IMR-90 (cell line): ENCODE data around the gene VGF. TPM values are rescaled to one million over a fixed set of nuclear protein-coding genes. Genes with fewer than 3 reads are reported as not detected.

Experiments used
- ATAC-seq: fragments of 200-7000 bp; cut with Tn5 transposase; 2 replicates; pipeline ENCODE4 v1.9.1; 2020; ENCODE audit warnings: low read depth, mild to moderate bottlenecking, moderate library complexity
- BruUV-seq: library from RNA; stranded (reverse); fragments of 400-500 nt; replicated peaks from 2 replicates; lab custom pipeline; 2021; lab: Mats Ljungman, UMichigan
- CTCF ChIA-PET: fragments of 300-600 bp; formaldehyde crosslinking; extraction: SDS; loops from one replicate; lab custom pipeline; 2021; ENCODE audit warnings: antibody characterized with exemption; lab: Yijun Ruan, JAX
- POLR2A ChIA-PET: fragments of 300-600 bp; sonication (Branson Sonifier 250); formaldehyde crosslinking; loops from one replicate; lab custom pipeline; 2022; ENCODE audit warnings: antibody characterized with exemption; ENCODE audit not compliant: unreplicated experiment; lab: Charles Lee
- DNase-seq: peaks from one replicate; pipeline ENCODE4 v3.0.0; 2013
- H2AFZ ChIP-seq: replicated peaks from 2 replicates; pipeline ENCODE3; 2013; ENCODE audit warnings: low read length, mild to moderate bottlenecking; ENCODE audit not compliant: poor library complexity
- H2AK5ac ChIP-seq: 2 replicates; pipeline ENCODE4 v1.6.1; 2013; ENCODE audit warnings: low read depth, low read length, inconsistent platforms
- H2AK9ac ChIP-seq: replicated peaks from 2 replicates; pipeline ENCODE3; 2013; ENCODE audit warnings: mild to moderate bottlenecking, low read depth, low read length, moderate library complexity; ENCODE audit not compliant: poor library complexity
- H2BK120ac ChIP-seq: 2 replicates; pipeline ENCODE4 v1.6.1; 2013; ENCODE audit warnings: low read depth, low read length, inconsistent platforms
- H2BK15ac ChIP-seq: 3 replicates; pipeline ENCODE4 v1.6.1; 2013; ENCODE audit warnings: low read depth, low read length, inconsistent platforms
- H2BK20ac ChIP-seq: 2 replicates; pipeline ENCODE4 v1.6.1; 2013; ENCODE audit warnings: low read depth, mild to moderate bottlenecking, inconsistent platforms, low read length, moderate library complexity
- H2BK5ac ChIP-seq: 2 replicates; pipeline ENCODE4 v1.6.1; 2013; ENCODE audit warnings: mild to moderate bottlenecking, low read depth, low read length, inconsistent platforms; ENCODE audit not compliant: poor library complexity, severe bottlenecking
- H3K14ac ChIP-seq: replicated peaks from 2 replicates; pipeline ENCODE4 v1.6.1; 2013; ENCODE audit warnings: low read depth, low read length, inconsistent platforms
- H3K18ac ChIP-seq: 2 replicates; pipeline ENCODE4 v1.6.1; 2013; ENCODE audit warnings: low read depth, low read length, control low read depth
- H3K23ac ChIP-seq: 2 replicates; pipeline ENCODE4 v1.6.1; 2013; ENCODE audit warnings: low read depth, low read length, inconsistent platforms
- H3K27ac ChIP-seq: 2 replicates; pipeline ENCODE4 v1.5.1; 2013; ENCODE audit warnings: mild to moderate bottlenecking, control low read depth, low read length; ENCODE audit not compliant: insufficient read depth
- H3K27me3 ChIP-seq: 2 replicates; pipeline ENCODE4 v1.6.1; 2013; ENCODE audit warnings: low read length; ENCODE audit not compliant: control insufficient read depth, insufficient read depth
- H3K36me3 ChIP-seq: 2 replicates; pipeline ENCODE4 v1.6.1; 2013; ENCODE audit warnings: low read length, mixed read lengths; ENCODE audit not compliant: control insufficient read depth, insufficient read depth
- H3K4ac ChIP-seq: 2 replicates; pipeline ENCODE4 v1.6.1; 2013; ENCODE audit warnings: low read depth, low read length, inconsistent platforms
- H3K4me1 ChIP-seq: 2 replicates; pipeline ENCODE4 v1.6.1; 2013; ENCODE audit warnings: low read length, mixed read lengths; ENCODE audit not compliant: control insufficient read depth, insufficient read depth
- H3K4me2 ChIP-seq: 2 replicates; pipeline ENCODE4 v1.6.1; 2013; ENCODE audit warnings: low read depth, mild to moderate bottlenecking, control low read depth, low read length, moderate library complexity
- H3K4me3 ChIP-seq: 2 replicates; pipeline ENCODE4 v1.5.1; 2013; ENCODE audit warnings: low read depth, mild to moderate bottlenecking, control low read depth, low read length, moderate library complexity; ENCODE audit not compliant: insufficient read depth
- H3K56ac ChIP-seq: 2 replicates; pipeline ENCODE4 v1.6.1; 2013; ENCODE audit warnings: low read length, inconsistent platforms; ENCODE audit not compliant: insufficient read depth; ENCODE audit errors: extremely low read depth
- H3K79me1 ChIP-seq, 2 experiments: 2 replicates each; pipeline ENCODE4 v1.6.1; 2013; ENCODE audit warnings: low read length in 2 of 2, inconsistent platforms in 1 of 2, low read depth in 1 of 2
- H3K9ac ChIP-seq: 2 replicates; pipeline ENCODE4 v1.6.1; 2013; ENCODE audit warnings: low read depth, low read length, control low read depth
- H3K9me1 ChIP-seq: 2 replicates; pipeline ENCODE4 v1.6.1; 2013; ENCODE audit warnings: low read length, inconsistent platforms; ENCODE audit not compliant: insufficient read depth
- H3K9me3 ChIP-seq: 2 replicates; pipeline ENCODE4 v1.6.1; 2013; ENCODE audit warnings: low read length; ENCODE audit not compliant: control insufficient read depth, insufficient read depth
- H4K20me1 ChIP-seq: 2 replicates; pipeline ENCODE4 v1.6.1; 2013; ENCODE audit warnings: low read length, inconsistent platforms; ENCODE audit not compliant: insufficient read depth
- H4K5ac ChIP-seq: 2 replicates; pipeline ENCODE4 v1.6.1; 2013; ENCODE audit warnings: mild to moderate bottlenecking, low read depth, low read length, control low read depth
- H4K8ac ChIP-seq, 2 experiments: 2 replicates each; pipeline ENCODE4 v1.6.1; 2013; ENCODE audit warnings: low read depth in 2 of 2, low read length in 2 of 2, control low read depth in 1 of 2, inconsistent platforms in 1 of 2
- H4K91ac ChIP-seq: 2 replicates; pipeline ENCODE4 v1.6.1; 2013; ENCODE audit warnings: low read depth, low read length, inconsistent platforms; ENCODE audit not compliant: insufficient read depth
- CHD1 ChIP-seq: IDR thresholded peaks from 2 replicates; pipeline ENCODE4 v1.6.1; 2012; ENCODE audit warnings: low read depth, low read length, improper control_type of control experiment
- MXI1 ChIP-seq: IDR thresholded peaks from 2 replicates; pipeline ENCODE4 v1.6.1; 2012; ENCODE audit warnings: low read depth, mild to moderate bottlenecking, low read length, moderate library complexity, borderline replicate concordance
- RCOR1 ChIP-seq: IDR thresholded peaks from 2 replicates; pipeline ENCODE4 v1.6.1; 2012; ENCODE audit warnings: mild to moderate bottlenecking, low read length, improper control_type of control experiment; ENCODE audit not compliant: insufficient replicate concordance
- WGBS, 2 experiments: methylation state at CpG; one replicate each; pipeline versions ENCODE4 v1.1.5 to v1.1.7; 2013; ENCODE audit warnings: missing lambda C conversion rate in 2 of 2; ENCODE audit not compliant: insufficient read length in 1 of 2; ENCODE audit errors: extremely low coverage in 2 of 2; 5-methylcytosine and 5-hydroxymethylcytosine counted together
- dilution Hi-C: fragments of 300-500 bp; cut with HindIII; formaldehyde crosslinking; loops from one replicate; pipeline ENCODE4 v1.14.3; 2018; ENCODE audit warnings: low sequenced_read_pairs; ENCODE audit not compliant: unreplicated experiment
- in situ Hi-C: fragments of 300-500 bp; cut with MboI; formaldehyde crosslinking; loops from 3 replicates; pipeline ENCODE4 v1.14.3; 2019; ENCODE audit warnings: low sequenced_read_pairs, inconsistent platforms, mixed read lengths
- intact Hi-C: fragments of 100-400 bp; cut with micrococcal nuclease; formaldehyde crosslinking; loops from 2 replicates; pipeline ENCODE4 v1.10.0; 2022
- polyA plus RNA-seq, 3 experiments: library from polyadenylated mRNA; depleted of rRNA; stranded (reverse); fragments of >200 nt; gene quantifications; 2 replicates each; pipeline ENCODE4 v1.2.3, GENCODE V29; 2012; ENCODE audit warnings: low replicate concordance in 1 of 3
- total RNA-seq: library from RNA; depleted of rRNA; stranded (reverse); fragments of >200 nt; gene quantifications from 2 replicates; pipeline ENCODE4 v1.2.3, GENCODE V29; 2012

The VGF gene
- total and polyA plus RNA-seq, 2 of the 4 experiments (the other 2 are of a cell fraction): 0.18 to 0.50 TPM

GRCh38 chr7:101164071-101164840 is 1.1 kb downstream of the VGF start:
- no TSS peak for BruUV-seq
- H3K9ac ChIP-seq: no peak overlapping the region
- POLR2A ChIA-PET: interaction anchor here (1.2 kb wide), 1 partner anchor 10 kb away, joined by 3 read pairs; no protein-coding TSS in a partner anchor
- H3K4me3 ChIP-seq: 0 out of 2 replicates have a peak overlapping the region, but pooled peaks have one; percentile 45
- intact Hi-C loops (no loop called here), dilution Hi-C loops (no loop called here), in situ Hi-C loops (no loop called here)
- no peak overlapping the region for H3K23ac ChIP-seq
- H4K8ac ChIP-seq: no peak overlapping the region
- peak overlapping the region; percentile 82 for H3K4me2 ChIP-seq
- H3K9me1 ChIP-seq: peaks cover 12% of the 10 kb centered on the region
- peaks cover 22% of the 10 kb centered on the region; the same call in 1 of the 2 replicates for H3K27me3 ChIP-seq
- H3K56ac ChIP-seq: no peak overlapping the region
- ATAC-seq (peak; percentile 54), DNase-seq (peak; percentile 65)
- H3K18ac ChIP-seq: no peak overlapping the region
- peaks cover 8% of the 10 kb centered on the region for H3K36me3 ChIP-seq
- CTCF ChIA-PET: interaction anchor here (1.1 kb wide), 1 partner anchor 20 kb away, joined by 4 read pairs; no protein-coding TSS in a partner anchor
- no peak overlapping the region for H4K91ac ChIP-seq
- H3K4ac ChIP-seq: no peak overlapping the region
- H4K20me1 ChIP-seq: peaks cover 21% of the 10 kb centered on the region
- H3K79me1 ChIP-seq: peaks cover 0 to 9% of the 10 kb centered on the region in 2 experiments; a peak in 1 of 4 replicates
- H2AK9ac ChIP-seq: no peak overlapping the region
- no peak overlapping the region for H2BK20ac ChIP-seq
- no peak overlapping the region for H2BK120ac ChIP-seq
- TF ChIP-seq RCOR1 (peak; percentile 64), CHD1 (no peak), MXI1 (peak; percentile 93)
- 2% methylated on average over 29 of the region's 75 CpGs; no CpG with 5 or more reads in 1 of the 2 experiments for WGBS, 2 experiments
- H3K4me1 ChIP-seq: peaks cover 17% of the 10 kb centered on the region
- no peak overlapping the region for H2BK5ac ChIP-seq
- H2AK5ac ChIP-seq: no peak overlapping the region
- no peak overlapping the region for H2AFZ ChIP-seq
- H3K27ac ChIP-seq: no peak overlapping the region
- no peak overlapping the region for H4K5ac ChIP-seq
- H3K14ac ChIP-seq: no peak overlapping the region
- no peak overlapping the region for H2BK15ac ChIP-seq
- no peaks in the 10 kb centered on the region for H3K9me3 ChIP-seq
